HG03432 (cell line): ENCODE results near the gene KLC1.
"Not testable (repeated sequence)": the region's sequence is repeated elsewhere in the genome, so short reads cannot be mapped to it uniquely, and the experiment has no call there.

Experiments used
- ATAC-seq: cut with Tn5 transposase; IDR thresholded peaks from one replicate; pipeline ENCODE4 v1.9.1; 2021; ENCODE audit warnings: mild to moderate bottlenecking, moderate library complexity; ENCODE audit not compliant: unreplicated experiment

KLC1 gene

DNA sequence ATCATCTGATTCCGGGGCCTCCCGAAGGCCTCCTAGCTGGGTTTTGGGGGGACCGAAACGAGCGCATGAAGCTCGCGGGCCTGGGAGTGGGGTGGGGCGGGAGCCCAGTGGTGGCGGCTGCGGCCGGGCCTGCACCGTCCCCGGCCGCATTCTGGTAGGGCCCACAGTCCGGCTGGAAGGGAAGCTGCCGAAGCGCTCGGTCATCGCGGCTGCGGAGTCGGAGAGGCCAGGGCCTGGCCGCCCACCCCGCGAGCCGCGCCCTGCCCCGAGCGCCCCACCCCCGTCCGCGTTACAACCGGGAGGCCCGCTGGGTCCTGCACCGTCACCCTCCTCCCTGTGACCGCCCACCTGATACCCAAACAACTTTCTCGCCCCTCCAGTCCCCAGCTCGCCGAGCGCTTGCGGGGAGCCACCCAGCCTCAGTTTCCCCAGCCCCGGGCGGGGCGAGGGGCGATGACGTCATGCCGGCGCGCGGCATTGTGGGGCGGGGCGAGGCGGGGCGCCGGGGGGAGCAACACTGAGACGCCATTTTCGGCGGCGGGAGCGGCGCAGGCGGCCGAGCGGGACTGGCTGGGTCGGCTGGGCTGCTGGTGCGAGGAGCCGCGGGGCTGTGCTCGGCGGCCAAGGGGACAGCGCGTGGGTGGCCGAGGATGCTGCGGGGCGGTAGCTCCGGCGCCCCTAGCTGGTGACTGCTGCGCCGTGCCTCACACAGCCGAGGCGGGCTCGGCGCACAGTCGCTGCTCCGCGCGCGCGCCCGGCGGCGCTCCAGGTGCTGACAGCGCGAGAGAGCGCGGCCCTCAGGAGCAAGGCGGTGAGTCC, at the start of gene KLC1:
KLC1 (plus strand) TSS at position 528 of the 819 bp plus-strand sequence. CDS start 25,354 bp downstream, outside the sequence.
- ATAC-seq: peak; percentile 69

DNA sequence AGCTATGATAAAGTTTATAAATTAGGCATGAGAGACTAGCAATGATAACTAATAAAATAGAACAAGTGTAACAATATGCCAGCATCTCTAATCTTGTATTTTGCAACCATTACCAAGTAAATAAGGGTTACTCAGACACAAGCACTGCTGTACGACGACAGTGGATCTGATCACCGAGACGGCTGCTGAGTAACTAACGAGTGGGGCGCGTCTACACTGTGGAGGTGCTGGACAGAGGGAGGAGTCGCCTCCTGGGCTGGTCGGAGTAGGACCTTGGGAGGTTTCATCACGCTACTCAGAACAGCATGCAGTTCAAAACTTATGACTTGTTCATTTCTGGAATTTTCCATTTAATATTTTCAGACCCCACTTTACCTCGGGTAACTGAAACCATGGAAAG, 47.8 kb upstream of the KLC1 start:
- ATAC-seq: no peak

DNA sequence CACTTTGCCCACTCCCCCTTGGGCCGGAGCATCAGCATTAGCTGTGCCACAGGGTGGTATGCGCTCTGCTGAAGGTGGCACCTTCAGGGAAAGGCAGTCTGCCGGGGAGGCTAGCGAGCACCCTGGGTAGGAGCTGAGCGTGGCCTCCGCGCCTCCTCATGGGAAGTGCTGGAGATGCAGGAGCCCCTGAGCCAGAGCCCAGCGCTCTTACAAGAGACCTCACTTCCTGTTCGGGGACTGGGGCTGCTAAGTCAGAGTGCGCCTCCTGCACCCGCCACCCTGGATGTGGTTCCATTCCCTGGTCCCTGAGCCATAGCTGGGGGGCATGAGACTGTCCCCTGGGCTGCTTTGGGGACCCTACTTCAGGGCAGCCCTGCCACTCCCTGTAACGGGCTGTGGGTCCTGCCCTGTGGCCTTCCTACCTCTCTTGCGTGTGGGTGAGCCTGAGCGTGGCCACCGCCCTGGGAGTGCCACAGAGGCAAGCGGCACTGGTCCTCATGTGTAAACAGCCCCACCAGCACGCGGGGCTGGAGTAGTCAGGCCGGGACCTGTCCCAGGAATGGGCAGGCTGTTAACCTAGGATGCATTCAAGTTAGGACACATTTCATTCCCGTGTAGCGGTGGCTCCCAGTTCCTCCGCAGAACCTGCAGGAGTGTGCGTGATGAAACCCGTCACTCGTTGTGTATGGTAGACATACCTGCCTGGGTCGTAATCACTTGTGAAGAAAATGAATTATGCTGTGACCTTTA, 46.9 kb upstream of the KLC1 start:
- no peak for ATAC-seq

DNA sequence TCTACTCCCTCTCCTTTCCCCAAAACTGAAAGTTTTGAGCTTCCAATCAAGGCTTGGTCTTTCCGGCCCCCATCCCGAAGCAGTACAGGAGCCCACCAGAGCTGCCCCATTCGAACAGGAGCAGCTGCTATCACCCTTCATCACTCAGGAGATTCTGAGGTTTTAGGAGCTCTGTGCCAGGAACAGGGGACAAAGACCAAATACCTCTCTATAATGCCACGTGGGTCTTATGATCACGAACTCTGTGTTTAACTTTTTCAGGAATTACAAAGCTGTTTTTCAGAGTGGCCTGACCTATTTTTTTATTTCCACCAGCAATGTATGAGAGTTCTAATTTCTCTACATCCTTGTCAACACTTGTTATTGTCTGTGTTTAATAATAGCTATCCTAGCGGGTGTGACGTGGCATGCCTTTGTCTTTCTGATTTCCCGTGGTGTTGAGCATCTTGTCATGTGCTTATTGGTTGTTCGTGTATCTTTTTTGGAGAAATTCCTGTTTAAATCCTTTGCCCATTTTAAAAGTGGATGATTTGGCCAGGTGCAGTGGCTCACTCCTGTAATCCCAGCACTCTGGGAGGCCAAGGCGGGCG, 44.6 kb upstream of the KLC1 start:
- no peak for ATAC-seq

DNA sequence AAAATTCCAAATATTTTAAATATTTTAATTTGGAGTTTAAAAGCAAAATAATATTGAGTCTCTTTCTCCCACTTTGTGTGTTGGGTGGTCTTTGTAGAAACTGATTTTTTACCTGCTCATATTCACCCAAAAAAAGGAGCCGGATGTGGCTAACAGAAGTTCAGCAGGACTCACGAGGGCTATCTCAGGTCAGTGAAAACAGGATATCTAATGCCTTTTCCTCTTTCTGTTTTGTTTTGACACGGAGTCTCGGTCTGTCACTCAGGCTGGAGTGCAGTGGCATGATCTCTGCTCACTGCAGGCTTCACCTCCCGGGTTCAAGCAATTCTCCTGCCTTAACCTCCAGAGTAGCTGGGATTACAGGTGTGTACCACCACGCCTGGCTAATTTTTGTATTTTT, 35.4 kb upstream of the KLC1 start:
- peak; percentile 87 for ATAC-seq

DNA sequence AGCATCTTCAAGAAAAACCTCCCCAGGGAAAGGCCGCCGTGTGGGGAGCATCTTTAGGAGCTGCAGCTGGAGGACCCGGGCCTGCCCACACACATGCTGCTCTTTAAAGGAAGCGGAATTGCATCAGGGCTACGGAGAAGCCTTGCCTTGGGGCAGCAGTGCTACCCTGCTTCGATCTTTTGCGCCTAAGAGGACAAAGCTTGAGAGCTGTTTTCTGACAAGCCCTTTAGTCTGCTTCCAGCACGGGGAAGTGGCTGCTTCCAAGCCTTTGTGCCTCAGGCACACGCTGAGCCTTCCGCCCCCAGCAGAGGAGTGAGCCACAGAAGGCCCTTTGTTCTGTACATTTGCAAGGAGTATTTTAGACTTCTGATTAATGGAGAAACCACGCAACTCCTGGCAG, 34.7 kb upstream of the KLC1 start:
- no peak for ATAC-seq

DNA sequence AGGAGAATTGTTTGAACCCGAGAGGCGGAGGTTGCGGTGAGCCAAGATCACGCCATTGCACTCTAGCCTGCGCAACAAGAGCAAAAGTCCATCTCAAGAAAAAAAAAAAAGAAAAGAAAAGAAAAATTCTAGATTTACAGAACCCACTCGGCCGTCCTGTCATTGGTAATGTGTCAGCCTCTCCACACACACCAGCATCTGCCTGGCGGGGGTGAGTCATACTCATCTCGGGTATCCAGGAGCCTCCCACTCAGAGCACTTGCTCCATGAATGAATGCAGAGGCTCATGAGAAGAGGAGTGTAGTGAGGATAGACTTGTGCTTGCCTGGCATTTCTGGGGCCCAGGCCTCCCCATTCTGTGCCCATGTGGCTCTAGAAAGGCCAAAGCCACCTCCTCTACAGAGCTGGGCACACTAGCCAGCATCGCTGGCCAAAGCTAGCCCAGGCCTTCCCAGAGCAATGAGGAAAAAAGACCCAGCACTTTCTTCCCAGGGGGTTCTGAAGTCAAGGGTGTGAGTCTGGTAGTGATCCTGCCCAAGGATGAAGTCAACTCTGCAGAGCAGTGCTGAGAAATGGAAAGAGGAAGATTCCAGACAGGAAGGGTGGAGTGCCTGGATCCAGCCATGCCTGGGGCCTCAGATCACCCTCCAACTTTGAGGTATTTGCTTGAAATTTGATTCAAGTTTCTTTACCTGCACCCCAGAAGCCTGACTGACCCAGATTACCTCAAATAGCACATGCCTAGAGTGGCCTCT, 31.2 kb upstream of the KLC1 start:
- no peak for ATAC-seq

DNA sequence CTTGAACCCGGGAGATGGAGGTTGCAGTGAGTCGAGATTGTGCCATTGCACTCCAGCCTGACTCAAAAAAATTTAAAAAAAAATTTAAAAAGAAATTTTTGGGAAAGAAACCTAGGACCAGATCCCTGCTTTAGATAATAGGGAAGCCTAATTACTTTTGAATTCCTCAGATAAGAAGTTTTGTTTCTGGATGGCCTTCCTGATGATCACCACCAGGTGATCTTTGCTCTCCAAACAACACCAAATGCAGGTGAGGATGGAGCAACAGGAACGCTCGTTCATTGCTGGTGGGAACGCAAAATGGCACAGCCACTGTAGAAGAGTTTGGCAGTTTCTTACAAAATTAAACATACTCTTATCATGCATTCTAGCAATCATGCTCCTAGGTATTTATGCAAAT, 28.5 kb upstream of the KLC1 start:
- ATAC-seq: no peak

DNA sequence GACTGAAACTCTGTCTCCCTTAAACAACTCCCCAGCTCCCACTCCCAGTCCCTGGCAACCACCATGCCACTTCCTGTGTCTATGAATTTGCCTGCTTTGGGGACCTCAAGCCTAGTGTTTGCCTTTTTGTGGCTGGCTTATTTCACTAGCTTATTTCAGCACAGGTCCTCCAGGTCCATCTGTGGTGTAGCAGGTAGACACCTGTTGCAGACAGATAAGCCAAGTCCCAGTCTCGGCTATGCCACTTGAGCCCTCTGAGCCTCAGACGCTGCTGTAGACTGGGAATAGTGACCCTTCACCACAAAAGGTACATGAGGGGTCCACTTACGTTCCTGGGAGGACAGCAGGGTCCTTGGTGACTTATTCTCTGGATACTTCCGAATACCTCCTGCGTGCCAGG, 24.4 kb upstream of the KLC1 start:
- ATAC-seq: no peak

DNA sequence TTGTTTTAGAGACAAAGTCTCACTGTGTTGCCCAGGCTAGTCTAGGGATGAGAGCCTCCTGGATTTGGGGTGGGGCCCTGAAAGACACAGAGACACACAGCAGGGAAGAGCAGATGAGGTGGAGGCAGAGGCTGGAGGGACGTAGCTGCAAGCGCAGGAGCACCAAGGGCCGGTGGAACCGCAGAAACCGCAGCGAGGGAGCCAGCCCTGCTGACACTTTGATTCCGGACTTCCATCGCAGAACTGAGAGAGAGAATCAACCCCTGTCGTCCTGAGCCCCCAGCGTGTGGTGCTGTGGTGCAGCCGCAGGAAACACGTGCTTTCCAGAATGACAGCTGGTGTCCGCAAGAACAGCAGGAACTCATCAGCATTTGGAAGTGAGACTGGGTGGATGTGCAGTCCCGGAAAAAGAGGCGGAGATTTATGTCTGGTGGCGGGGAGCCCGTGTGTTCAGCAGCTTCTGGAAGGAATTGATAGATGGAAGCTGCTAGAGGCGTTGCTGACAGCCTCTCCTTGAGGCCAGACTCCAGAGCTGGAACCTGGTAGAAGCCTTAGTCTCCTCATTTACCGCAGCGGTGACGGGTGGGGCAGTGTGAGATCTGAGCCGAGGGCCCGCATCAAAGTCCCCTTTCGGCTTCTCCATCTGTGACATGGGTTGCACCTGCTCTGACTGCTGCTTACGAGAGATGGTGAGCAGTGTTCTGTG, 21.9 kb upstream of the KLC1 start:
- ATAC-seq: peak; percentile 68

DNA sequence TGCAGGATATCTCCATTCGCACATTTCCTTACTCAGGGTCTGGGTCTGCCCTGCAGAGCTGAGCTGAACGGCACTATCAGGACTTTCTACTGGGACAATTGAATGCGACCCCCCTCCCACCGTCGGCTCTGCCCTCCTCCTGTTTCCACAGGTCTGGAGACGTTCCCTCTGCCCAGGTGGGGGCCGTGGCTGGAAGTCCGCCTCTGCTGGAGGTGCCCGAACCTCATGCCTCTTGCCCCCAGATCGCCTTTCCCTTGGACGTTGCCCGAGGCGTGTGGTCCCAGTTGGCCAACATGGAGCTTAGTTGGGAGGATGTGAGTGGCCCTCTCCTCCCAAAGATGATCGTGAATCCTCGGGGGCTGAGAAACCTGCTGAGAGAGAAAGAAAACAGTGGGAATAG, 21.2 kb upstream of the KLC1 start:
- no peak for ATAC-seq

DNA sequence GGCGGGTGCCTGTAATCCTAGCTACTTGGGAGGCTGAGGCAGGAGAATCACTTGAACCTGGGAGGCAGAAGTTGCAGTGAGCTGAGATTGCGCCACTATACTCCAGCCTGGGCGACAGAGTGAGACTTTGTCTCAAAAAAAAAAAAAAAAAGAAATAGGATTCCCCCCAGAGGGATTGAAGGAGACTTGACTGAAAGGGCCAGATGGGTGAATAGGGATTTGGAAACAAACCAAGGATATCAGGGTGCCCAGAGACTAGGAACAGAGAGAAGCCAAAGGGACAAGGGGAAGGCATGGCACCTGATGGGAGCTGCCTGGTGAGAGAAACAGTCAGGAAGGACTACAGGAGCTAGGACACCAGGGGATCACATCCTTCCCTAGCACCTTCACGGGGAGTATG, 19.9 kb upstream of the KLC1 start:
- not testable (repeated sequence) for ATAC-seq

DNA sequence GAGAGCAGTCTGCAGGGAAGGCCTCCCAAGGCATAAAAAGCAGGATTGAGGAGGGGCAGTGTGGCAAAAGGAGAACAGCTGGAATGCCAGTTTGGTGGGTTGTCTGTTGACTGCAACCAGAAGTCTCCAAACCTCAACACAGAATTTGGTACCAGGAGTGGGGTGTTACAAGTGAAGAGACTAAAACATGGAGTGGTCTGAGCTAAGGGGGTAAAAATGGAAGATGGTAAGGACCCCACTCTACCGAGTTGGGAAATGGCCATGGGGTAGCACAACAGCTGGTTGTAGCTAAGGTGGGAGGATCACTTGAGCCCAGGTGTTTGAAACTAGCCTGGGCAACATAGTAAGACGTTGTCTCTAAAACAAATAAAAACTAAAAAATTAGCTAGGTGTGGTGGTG, 17.8 kb upstream of the KLC1 start:
- ATAC-seq: no peak

DNA sequence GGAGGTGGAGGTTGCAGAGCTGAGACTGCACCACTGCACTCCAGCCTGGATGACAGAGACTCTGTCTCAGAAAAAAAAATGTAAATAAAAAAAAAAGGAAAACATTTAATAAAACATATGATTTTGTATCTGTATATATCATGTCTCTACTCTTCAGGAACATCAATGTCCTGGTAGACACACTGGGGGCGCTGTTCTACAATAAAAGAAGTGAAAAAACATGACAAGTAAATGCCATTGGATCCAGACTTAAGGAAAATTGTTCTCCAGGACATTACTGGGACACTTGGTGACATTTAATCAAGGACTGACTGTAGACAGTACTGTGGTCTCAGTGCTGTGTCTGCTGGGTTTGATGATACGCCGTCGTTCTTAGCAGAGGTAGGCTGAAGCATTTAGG, 15.5 kb upstream of the KLC1 start:
- ATAC-seq: no peak

DNA sequence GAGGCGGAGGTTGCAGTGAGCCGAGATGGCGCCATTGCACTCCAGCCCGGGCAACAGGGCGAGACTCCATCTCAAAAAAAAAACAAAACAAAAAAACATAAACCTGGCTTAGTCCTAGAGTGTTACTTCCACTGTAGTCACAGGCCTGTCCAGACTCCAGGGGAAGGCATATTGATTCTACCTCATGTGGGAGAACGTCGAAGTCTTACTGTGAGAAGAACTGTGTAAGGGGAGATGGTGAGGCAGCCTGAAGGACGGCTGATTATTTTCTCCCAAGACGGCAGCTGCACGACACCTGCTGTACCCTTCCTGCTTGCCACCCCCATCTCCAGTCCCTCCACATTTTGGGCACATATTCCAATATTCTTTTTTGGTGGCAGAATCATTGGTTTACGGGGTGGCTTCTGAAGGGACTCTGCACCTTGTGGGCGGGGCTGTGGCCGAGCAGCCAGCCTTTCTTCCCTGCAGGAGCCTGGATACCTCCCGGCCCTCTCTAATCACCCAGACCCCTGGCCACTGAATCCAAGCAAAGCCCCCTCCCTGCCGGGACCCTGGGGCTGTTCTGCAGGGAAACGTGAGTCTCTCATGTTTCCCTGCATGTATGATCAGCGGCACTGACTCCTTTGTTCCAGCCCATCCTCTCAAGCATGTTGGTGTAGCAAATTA, 12.2 kb upstream of the KLC1 start:
- no peak for ATAC-seq

DNA sequence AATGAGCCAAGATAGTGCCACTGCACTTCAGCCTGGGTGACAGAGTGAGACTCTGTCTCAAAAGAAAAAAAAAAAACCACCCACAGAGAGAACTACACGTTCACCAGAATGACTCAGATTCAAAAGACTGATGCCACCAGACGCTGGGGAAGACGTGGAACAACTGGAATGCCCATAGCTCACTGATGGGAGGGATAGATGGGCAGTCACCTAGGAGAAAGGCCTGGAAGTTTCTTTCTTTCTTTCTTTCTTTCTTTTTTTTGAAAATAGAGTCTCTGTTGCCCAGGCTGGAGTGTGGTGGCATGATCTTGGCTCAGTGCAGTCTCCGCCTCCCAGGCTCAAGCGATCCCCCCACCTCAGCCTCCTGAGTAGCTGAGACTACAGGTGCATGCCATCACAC, 10.0 kb upstream of the KLC1 start:
- no peak for ATAC-seq

DNA sequence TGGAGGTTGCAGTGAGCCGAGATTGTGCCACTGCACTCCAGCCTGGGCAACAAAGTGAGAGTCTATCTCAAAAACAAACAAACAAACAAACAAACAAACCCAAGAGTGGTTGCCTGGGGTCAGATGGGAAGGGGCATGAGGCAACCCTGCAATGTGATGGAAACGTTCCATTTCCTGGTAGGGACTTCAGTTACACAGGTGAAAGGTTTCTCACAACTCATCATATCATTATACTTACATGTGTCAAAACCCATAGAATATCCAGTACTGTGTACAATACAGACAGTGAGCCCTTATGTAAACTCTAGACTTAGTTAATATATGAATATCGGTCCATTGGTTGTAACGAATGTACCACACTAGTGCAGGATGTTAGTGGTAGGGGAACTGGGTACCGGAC, 7.2 kb upstream of the KLC1 start:
- ATAC-seq: no peak

DNA sequence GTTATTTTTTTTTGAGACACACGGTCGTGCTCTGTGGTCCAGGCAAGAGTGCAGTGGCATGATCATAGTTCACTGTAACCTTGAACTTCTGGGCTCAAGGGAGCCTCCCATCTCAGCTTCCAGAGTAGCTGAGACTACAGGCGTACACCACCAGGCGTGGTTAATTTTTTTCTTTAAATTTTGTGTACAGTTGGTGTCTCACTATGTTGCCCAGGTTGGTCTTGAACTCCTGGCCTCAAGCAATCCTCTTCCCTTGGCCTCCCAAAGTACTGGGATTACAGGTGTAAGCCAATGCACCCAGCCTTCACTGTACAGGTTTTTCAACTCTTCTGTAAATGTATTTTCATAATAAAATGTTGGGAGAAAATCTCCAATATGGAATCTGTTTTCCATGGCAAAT, 5.7 kb upstream of the KLC1 start:
- ATAC-seq: no peak

DNA sequence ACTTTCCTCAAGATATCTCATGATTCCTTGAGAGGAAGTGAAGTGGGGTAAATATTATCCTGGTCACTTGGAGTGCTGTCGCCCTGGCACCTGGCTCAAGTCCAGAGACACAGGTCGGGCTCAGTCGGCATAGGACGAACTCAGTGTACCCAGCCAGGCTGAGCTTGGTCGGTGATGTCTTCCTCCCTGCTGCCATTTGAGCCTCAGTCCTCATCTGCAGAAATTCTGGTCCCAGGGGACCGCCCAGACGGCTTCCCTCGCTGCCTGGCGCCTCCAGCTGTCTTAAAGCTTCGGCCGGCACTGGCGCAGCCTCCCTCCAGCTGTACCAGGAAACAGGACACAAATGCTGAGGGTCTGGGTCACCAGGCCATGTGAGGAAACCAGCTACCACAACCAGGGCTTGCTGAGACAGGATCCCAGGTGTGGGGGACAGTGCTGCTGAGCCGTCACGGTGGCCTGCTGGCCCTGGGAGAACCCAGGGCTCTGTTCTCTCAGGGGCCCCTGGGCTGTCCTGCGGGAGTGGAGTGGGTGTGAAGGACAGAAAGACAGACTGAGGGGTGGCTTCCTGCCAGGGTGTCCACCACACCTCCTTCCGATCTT, 5.0 kb upstream of the KLC1 start:
- ATAC-seq: no peak

DNA sequence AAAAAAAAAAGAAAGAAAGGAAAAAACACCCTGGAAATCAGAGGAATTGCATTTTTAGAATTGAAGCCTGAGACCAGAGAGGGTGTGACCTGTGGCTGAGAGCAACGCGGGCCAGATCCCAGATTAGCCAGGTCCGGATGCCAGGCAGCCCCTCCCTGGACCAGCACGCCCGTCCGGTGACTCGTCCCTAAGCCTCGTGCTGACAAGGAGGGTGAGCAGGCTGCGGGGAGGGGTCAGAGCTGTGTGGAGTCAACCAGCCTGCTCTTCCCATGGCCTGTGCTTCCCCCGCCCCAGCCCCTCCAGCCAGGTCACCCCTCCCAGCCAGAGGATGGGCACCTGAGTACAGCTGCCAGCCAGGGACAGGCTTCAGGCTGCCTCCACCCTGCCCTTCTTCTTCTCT, 4.2 kb upstream of the KLC1 start:
- ATAC-seq: no peak
